HCT116 (cell line): ENCODE measurements around the gene RPS6KC1. TPM values are rescaled to one million over a fixed set of nuclear protein-coding genes. Genes with fewer than 3 reads are reported as not detected.

Experiments used
- ATAC-seq: fragments of 200-7000 bp; cut with Tn5 transposase; 2 replicates; pipeline ENCODE4 v1.9.1; 2020; ENCODE audit warnings: mild to moderate bottlenecking, moderate library complexity
- BruUV-seq: library from RNA; stranded (reverse); fragments of 400-500 nt; replicated peaks from 2 replicates; lab custom pipeline; 2021; lab: Mats Ljungman, UMichigan
- CTCF ChIA-PET: fragments of 300-600 bp; sonication (Branson Sonifier 250); formaldehyde crosslinking; loops from one replicate; lab custom pipeline; 2021; ENCODE audit warnings: antibody characterized with exemption; lab: Charles Lee
- POLR2A ChIA-PET: fragments of 300-600, 350-600 bp; sonication (Branson Sonifier 250); formaldehyde crosslinking; loops from one replicate; lab custom pipeline; 2021; ENCODE audit warnings: antibody characterized with exemption; lab: Charles Lee
- RAD21 ChIA-PET, 2 experiments: fragments of 300-600 bp; sonication (Branson Sonifier 250); formaldehyde crosslinking; loops; one replicate each; lab custom pipeline; 2023; ENCODE audit warnings: low total read pairs in 2 of 2; ENCODE audit not compliant: uncharacterized antibody in 2 of 2, unreplicated experiment in 2 of 2, low non-redundant PET in 1 of 2; lab: Charles Lee
- DNase-seq: peaks from one replicate; pipeline ENCODE4 v3.0.0-alpha.2; 2010; ENCODE audit warnings: low read depth, low spot score
- H2AFZ ChIP-seq: fragments of 200-600 bp; shearing (Covaris generic), sonication (generic); 2 replicates; pipeline ENCODE4 v1.6.1; 2017; ENCODE audit warnings: low read depth, mixed run types, mixed read lengths, antibody characterized with exemption, low read length; ENCODE audit not compliant: poor library complexity, severe bottlenecking
- H3K27ac ChIP-seq: 2 replicates; pipeline ENCODE4 v1.5.1; 2012; ENCODE audit warnings: low read depth, low read length
- H3K27me3 ChIP-seq: fragments of 200-600 bp; sonication (generic); 2 replicates; pipeline ENCODE4 v1.6.1; 2016; ENCODE audit warnings: mixed run types, low read length, mixed read lengths; ENCODE audit not compliant: insufficient read depth
- H3K36me3 ChIP-seq, 2 experiments: fragments of 200-500 bp in 1 of 2; fragments of 200-600 bp in 1 of 2; sonication (Bioruptor generic) in 1 of 2; sonication (generic) in 1 of 2; 2 replicates each; pipeline versions ENCODE4 v1.5.1 to v1.6.1; 2014 to 2016; ENCODE audit warnings: low read length in 2 of 2, inconsistent platforms in 1 of 2, mixed read lengths in 1 of 2, mixed run types in 1 of 2; ENCODE audit not compliant: insufficient read depth in 2 of 2, control insufficient read depth in 1 of 2
- H3K4me1 ChIP-seq, 2 experiments: fragments of 200-600 bp in 1 of 2; sonication (generic) in 1 of 2; 2 replicates each; pipeline versions ENCODE4 v1.5.1 to v1.6.1; 2012 to 2017; ENCODE audit warnings: low read length in 2 of 2, inconsistent platforms in 1 of 2, mild to moderate bottlenecking in 1 of 2, mixed read lengths in 1 of 2, mixed run types in 1 of 2, moderate library complexity in 1 of 2; ENCODE audit not compliant: insufficient read depth in 2 of 2, control insufficient read depth in 1 of 2
- H3K4me2 ChIP-seq: fragments of 200-600 bp; sonication (generic); 2 replicates; pipeline ENCODE4 v1.6.1; 2017; ENCODE audit warnings: mixed run types, low read length, mixed read lengths
- H3K4me3 ChIP-seq, 2 experiments: fragments of 200-600 bp in 1 of 2; sonication (generic) in 1 of 2; replicated peaks in 1 of 2; 2 replicates each; pipeline ENCODE4 v1.5.1; 2011 to 2016; ENCODE audit warnings: low read length in 2 of 2, control low read depth in 1 of 2, low read depth in 1 of 2, mild to moderate bottlenecking in 1 of 2, mixed read lengths in 1 of 2, mixed run types in 1 of 2
- H3K79me2 ChIP-seq: fragments of 200-600 bp; sonication (generic); 2 replicates; pipeline ENCODE4 v1.6.1; 2017; ENCODE audit warnings: mild to moderate bottlenecking, mixed run types, low read length, moderate library complexity, mixed read lengths; ENCODE audit not compliant: insufficient read depth
- H3K9ac ChIP-seq: fragments of 200-600 bp; sonication (generic); 2 replicates; pipeline ENCODE4 v1.6.1; 2016; ENCODE audit warnings: low read length, mixed read lengths
- H3K9me2 ChIP-seq: fragments of 200-600 bp; sonication (generic), shearing (Covaris generic); 2 replicates; pipeline ENCODE4 v1.6.1; 2017; ENCODE audit warnings: mixed run types, mild to moderate bottlenecking, moderate library complexity; ENCODE audit not compliant: insufficient read depth
- H3K9me3 ChIP-seq, 2 experiments: fragments of 200-500 bp in 1 of 2; fragments of 200-600 bp in 1 of 2; sonication (Bioruptor generic) in 1 of 2; sonication (generic) in 1 of 2; 2 replicates each; pipeline ENCODE4 v1.6.1; 2014 to 2017; ENCODE audit warnings: low read length in 2 of 2, mixed read lengths in 2 of 2, inconsistent platforms in 1 of 2, low read depth in 1 of 2, mild to moderate bottlenecking in 1 of 2, mixed run types in 1 of 2, moderate library complexity in 1 of 2; ENCODE audit not compliant: control insufficient read depth in 1 of 2, insufficient read depth in 1 of 2
- H4K20me1 ChIP-seq: fragments of 200-600 bp; sonication (generic), shearing (Covaris generic); 2 replicates; pipeline ENCODE4 v1.6.1; 2017; ENCODE audit warnings: mixed run types, mild to moderate bottlenecking, moderate library complexity; ENCODE audit not compliant: insufficient read depth
- CBX3 ChIP-seq: IDR thresholded peaks from 2 replicates; pipeline ENCODE4 v1.6.1; 2012; ENCODE audit warnings: low read depth
- CEBPB ChIP-seq: IDR thresholded peaks from 2 replicates; pipeline ENCODE4 v1.6.1; 2012; ENCODE audit warnings: low read depth
- EZH2phosphoT487 ChIP-seq: fragments of 200-600 bp; IDR thresholded peaks from 2 replicates; pipeline ENCODE4 v1.6.1; 2018; ENCODE audit warnings: antibody characterized with exemption, borderline replicate concordance
- FOSL1 ChIP-seq: IDR thresholded peaks from 2 replicates; pipeline ENCODE4 v1.6.1; 2012; ENCODE audit warnings: low read depth
- SIN3A ChIP-seq: IDR thresholded peaks from 2 replicates; pipeline ENCODE4 v1.6.1; 2012; ENCODE audit warnings: low read depth
- SRF ChIP-seq: IDR thresholded peaks from 2 replicates; pipeline ENCODE4 v1.6.1; 2012; ENCODE audit warnings: low read depth
- intact Hi-C: fragments of 100-400 bp; cut with micrococcal nuclease; formaldehyde crosslinking; loops from 2 replicates; pipeline ENCODE4 v1.10.0; 2022
- total RNA-seq: library from RNA; stranded (reverse); gene quantifications from one replicate; pipeline ENCODE4 v1.2.1, GENCODE V29; 2021; ENCODE audit not compliant: unreplicated experiment
- TF ChIP-seq, protein P1 (sequence below): IDR thresholded peaks from 2 replicates; pipeline ENCODE4 v1.6.1; 2012; ENCODE audit warnings: low read depth
- TF ChIP-seq, protein P2 (sequence below): IDR thresholded peaks from 2 replicates; pipeline ENCODE4 v1.6.1; 2012

The RPS6KC1 gene
- total RNA-seq, 1 experiment from 2014 or later: 15.9 TPM

DNA sequence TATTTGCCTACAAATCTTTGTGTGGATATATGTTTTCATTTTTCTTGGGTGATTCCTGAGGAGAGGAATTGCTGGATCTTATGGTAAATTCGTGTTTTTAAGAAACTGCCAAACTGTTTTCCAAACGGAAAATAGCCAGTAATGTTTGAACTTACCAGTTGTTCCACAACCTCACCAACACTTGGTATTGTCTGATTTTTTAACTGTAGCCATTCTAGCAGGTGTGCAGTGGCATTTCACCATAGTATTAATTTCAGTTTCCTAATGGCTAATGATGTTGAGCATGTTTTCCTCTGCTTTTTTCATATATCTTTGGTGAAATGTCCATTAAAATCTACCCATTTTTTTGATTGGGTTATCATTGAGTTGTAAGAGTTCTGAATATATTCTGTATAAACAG lies 56.6 kb downstream of the RPS6KC1 start:
- Histone ChIP-seq H3K9me2 (no peaks in the 10 kb centered on the region), H4K20me1 (no peaks in the 10 kb centered on the region), H3K9me3 (no peaks in the 10 kb centered on the region), H3K36me3 (no peaks in the 10 kb centered on the region), H3K79me2 (no peaks in the 10 kb centered on the region), H3K27ac (no peak overlapping the region), H3K4me1 (peaks cover 6 to 8% of the 10 kb centered on the region in 2 experiments; a peak in 2 of 4 replicates), H2AFZ (no peak overlapping the region), H3K4me2 (no peak overlapping the region), H3K27me3 (no peaks in the 10 kb centered on the region), H3K4me3 (no peak overlapping the region), H3K9ac (no peak overlapping the region)
- ChIA-PET POLR2A (no interaction called here), RAD21 (no interaction called here), CTCF (no interaction called here)
- intact Hi-C loops: no loop called here
- ATAC-seq (no peak), DNase-seq (no peak)
- TF ChIP-seq SIN3A: no peak
- TF ChIP-seq SRF: no peak
- no peak for TF ChIP-seq CBX3
- no peak for TF ChIP-seq CEBPB
- TF ChIP-seq FOSL1: no peak
- TF ChIP-seq, protein P1, sequence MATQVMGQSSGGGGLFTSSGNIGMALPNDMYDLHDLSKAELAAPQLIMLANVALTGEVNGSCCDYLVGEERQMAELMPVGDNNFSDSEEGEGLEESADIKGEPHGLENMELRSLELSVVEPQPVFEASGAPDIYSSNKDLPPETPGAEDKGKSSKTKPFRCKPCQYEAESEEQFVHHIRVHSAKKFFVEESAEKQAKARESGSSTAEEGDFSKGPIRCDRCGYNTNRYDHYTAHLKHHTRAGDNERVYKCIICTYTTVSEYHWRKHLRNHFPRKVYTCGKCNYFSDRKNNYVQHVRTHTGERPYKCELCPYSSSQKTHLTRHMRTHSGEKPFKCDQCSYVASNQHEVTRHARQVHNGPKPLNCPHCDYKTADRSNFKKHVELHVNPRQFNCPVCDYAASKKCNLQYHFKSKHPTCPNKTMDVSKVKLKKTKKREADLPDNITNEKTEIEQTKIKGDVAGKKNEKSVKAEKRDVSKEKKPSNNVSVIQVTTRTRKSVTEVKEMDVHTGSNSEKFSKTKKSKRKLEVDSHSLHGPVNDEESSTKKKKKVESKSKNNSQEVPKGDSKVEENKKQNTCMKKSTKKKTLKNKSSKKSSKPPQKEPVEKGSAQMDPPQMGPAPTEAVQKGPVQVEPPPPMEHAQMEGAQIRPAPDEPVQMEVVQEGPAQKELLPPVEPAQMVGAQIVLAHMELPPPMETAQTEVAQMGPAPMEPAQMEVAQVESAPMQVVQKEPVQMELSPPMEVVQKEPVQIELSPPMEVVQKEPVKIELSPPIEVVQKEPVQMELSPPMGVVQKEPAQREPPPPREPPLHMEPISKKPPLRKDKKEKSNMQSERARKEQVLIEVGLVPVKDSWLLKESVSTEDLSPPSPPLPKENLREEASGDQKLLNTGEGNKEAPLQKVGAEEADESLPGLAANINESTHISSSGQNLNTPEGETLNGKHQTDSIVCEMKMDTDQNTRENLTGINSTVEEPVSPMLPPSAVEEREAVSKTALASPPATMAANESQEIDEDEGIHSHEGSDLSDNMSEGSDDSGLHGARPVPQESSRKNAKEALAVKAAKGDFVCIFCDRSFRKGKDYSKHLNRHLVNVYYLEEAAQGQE: no peak
- TF ChIP-seq, protein P2, sequence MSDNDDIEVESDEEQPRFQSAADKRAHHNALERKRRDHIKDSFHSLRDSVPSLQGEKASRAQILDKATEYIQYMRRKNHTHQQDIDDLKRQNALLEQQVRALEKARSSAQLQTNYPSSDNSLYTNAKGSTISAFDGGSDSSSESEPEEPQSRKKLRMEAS: no peak
- TF ChIP-seq EZH2phosphoT487: no peak
- BruUV-seq: no TSS peak
